Esophagus squamous epithelium (tissue), 5 donors: Measurements from ENCODE around the gene CRYBB1. TPM values are rescaled to one million over a fixed set of nuclear protein-coding genes. Genes with fewer than 3 reads are reported as not detected.

ENCODE experiments used
- DNase-seq: peaks from one replicate; lab custom pipeline; 2025; lab: John Stamatoyannopoulos, UW
- H3K27ac ChIP-seq, 4 donors: fragments of 200-600 bp; sonication (generic); one replicate each; pipeline ENCODE4 v1.5.1; 2016 to 2019; ENCODE audit warnings: mild to moderate bottlenecking in 1 of 4
- H3K27me3 ChIP-seq, 4 donors: fragments of 200-600 bp; sonication (generic); 1 replicate in 3 of 4; 2 replicates in 1 of 4; pipeline versions ENCODE4 v1.5.1 to v1.6.0; 2017 to 2021; ENCODE audit warnings: antibody characterized with exemption in 1 of 4
- H3K36me3 ChIP-seq, 3 donors: fragments of 200-600 bp; sonication (generic); one replicate each; pipeline ENCODE4 v1.5.1; 2016 to 2019
- H3K4me1 ChIP-seq, 3 donors: fragments of 200-600 bp; sonication (generic); one replicate each; pipeline ENCODE4 v1.5.1; 2017 to 2019
- H3K4me3 ChIP-seq, 4 donors: fragments of 200-600 bp; sonication (generic); 1 replicate in 3 of 4; 2 replicates in 1 of 4; pipeline ENCODE4 v1.5.1; 2016 to 2019; ENCODE audit warnings: mild to moderate bottlenecking in 2 of 4, moderate library complexity in 1 of 4
- H3K9me3 ChIP-seq, 3 donors: fragments of 200-600 bp; sonication (generic); one replicate each; pipeline ENCODE4 v1.5.1; 2016 to 2019
- POLR2A ChIP-seq, 4 donors: fragments of 450-650 bp; IDR thresholded peaks; one replicate each; pipeline ENCODE4 v1.6.1; 2017; ENCODE audit warnings: antibody characterized with exemption in 4 of 4, mild to moderate bottlenecking in 4 of 4, moderate library complexity in 3 of 4
- WGBS, 2 donors: methylation state at CpG; one replicate each; pipeline ENCODE4 v1.1.5; 2018; 5-methylcytosine and 5-hydroxymethylcytosine counted together
- intact Hi-C: fragments of 100-400 bp; cut with DNase I; formaldehyde crosslinking; loops from one replicate; pipeline ENCODE4 v1.15.0; 2022
- total RNA-seq, 4 donors: library from RNA; depleted of rRNA; stranded (reverse); fragments of >200 nt; gene quantifications; one replicate each; pipeline ENCODE4 v1.1.0, GENCODE V29; 2016
- TF ChIP-seq, protein P1 (sequence below), 6 experiments: fragments of 450-650 bp in 4 of 6; fragments of 200-600 bp in 2 of 6; sonication (generic) in 2 of 6; IDR thresholded peaks; one replicate each; pipeline ENCODE4 v1.5.1; 2016 to 2019; ENCODE audit warnings: antibody characterized with exemption in 6 of 6, mild to moderate bottlenecking in 4 of 6, moderate library complexity in 4 of 6
- donor health status: DM: yes; HTN: yes; CAD: no.

CRYBB1 gene
- total RNA-seq, 4 donors from 2014 or later, result 0.95 TPM; not detected in 3

DNA sequence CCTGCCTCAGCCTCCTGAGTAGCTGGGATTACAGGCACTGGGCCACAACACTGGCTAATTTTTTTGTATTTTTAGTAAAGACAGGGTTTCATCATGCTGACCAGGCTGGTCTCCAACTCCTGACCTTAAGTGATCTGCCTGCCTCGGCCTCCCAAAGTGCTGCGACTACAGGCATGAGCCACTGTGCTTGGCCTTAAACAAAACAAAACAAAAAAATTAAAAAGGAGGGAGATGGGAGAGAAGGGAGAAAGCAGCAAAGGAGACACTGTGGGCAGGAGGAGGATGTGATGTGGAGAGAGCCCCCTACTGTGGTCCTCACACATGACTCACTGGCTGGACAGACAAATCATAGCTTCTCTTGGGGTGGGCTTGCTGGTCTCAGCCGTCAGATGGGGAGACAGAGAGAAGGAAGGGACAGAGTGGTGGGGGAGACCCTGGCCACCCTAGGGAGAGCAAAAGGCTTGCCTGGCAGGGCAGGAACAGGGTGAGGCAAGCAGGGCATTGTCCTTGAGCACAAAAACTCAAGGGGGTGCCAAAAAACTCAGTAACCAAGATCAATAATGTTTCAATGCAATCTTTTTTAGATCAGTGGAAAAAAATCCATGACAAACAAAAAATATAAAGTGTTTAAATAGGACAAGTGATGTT lies 59.5 kb downstream of the CRYBB1 start:
- TF ChIP-seq, protein P1, sequence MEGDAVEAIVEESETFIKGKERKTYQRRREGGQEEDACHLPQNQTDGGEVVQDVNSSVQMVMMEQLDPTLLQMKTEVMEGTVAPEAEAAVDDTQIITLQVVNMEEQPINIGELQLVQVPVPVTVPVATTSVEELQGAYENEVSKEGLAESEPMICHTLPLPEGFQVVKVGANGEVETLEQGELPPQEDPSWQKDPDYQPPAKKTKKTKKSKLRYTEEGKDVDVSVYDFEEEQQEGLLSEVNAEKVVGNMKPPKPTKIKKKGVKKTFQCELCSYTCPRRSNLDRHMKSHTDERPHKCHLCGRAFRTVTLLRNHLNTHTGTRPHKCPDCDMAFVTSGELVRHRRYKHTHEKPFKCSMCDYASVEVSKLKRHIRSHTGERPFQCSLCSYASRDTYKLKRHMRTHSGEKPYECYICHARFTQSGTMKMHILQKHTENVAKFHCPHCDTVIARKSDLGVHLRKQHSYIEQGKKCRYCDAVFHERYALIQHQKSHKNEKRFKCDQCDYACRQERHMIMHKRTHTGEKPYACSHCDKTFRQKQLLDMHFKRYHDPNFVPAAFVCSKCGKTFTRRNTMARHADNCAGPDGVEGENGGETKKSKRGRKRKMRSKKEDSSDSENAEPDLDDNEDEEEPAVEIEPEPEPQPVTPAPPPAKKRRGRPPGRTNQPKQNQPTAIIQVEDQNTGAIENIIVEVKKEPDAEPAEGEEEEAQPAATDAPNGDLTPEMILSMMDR (IDR thresholded peaks at IDR 0.05), result no peak
- no peak for TF ChIP-seq POLR2A (IDR thresholded peaks at IDR 0.05)
- intact Hi-C loops, result no loop called here
- Histone ChIP-seq H3K9me3 (no peaks in the 10 kb centered on the region), H3K4me3 (no peak overlapping the region), H3K4me1 (peaks cover 0 to 37% (median 4%) of the 10 kb centered on the region in 3 donors), H3K36me3 (no peaks in the 10 kb centered on the region), H3K27ac (no peak overlapping the region), H3K27me3 (no peaks in the 10 kb centered on the region)
- DNase-seq, result no peak
- 74 to 89% methylated on average over 3 of the region's 3 CpGs for WGBS, 2 donors

DNA sequence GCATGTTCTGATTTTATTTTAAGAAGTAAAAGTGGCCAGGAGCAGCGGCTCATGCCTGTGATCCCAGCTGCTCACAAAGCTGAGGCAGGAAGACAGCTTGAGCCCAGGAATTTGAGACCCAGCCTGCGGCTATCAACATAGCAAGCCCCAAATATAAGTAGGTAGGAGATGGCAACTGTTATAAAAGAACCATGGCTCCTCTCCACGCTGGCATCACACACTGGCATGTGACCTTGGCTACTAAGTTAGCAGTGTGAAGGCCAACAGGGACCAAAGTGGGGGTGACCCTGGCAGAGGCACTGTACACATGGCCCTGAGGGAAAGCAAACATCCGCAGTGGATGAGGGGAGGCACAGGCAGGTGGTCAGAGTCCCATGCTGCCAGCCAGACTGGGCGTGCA lies 60.9 kb downstream of the CRYBB1 start:
- 92 to 100% methylated on average over 3 to 5 of the region's 5 CpGs for WGBS, 2 donors
- Histone ChIP-seq H3K27me3 (no peaks in the 10 kb centered on the region), H3K4me3 (no peak overlapping the region), H3K27ac (no peak overlapping the region), H3K9me3 (no peaks in the 10 kb centered on the region), H3K36me3 (no peaks in the 10 kb centered on the region), H3K4me1 (peaks cover 0 to 32% (median 2%) of the 10 kb centered on the region in 3 donors)
- intact Hi-C loops, result no loop called here
- no peak for TF ChIP-seq POLR2A (IDR thresholded peaks at IDR 0.05)
- TF ChIP-seq, protein P1 (IDR thresholded peaks at IDR 0.05), result no peak
- DNase-seq, result no peak

DNA sequence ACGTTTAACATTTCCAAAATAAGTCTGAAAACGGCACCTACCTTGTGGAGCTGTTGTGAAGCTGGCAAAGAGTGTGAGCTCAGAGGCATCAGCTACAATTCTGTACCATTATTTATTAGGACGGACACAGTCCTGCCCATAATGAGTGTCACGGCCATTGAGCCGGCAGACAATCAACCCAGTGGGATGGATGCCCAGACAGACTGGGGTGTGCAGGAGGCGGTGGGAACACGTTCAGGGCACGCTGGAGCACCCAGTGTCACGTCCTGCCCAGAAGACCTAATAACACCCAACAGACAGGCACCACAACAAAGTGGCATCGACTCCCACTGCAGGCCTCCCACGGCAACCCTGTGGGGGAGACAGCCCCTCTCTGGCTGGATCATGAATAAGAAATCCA lies 62.3 kb downstream of the CRYBB1 start:
- TF ChIP-seq POLR2A (IDR thresholded peaks at IDR 0.05), result no peak
- TF ChIP-seq, protein P1 (IDR thresholded peaks at IDR 0.05), result no peak
- Histone ChIP-seq H3K27ac (no peak overlapping the region), H3K27me3 (no peaks in the 10 kb centered on the region), H3K4me3 (no peak overlapping the region), H3K36me3 (no peaks in the 10 kb centered on the region), H3K4me1 (peaks cover 0 to 34% (median 0%) of the 10 kb centered on the region in 3 donors), H3K9me3 (no peaks in the 10 kb centered on the region)
- intact Hi-C loops, result no loop called here
- 42 to 69% methylated on average over 2 to 10 of the region's 11 CpGs for WGBS, 2 donors
- DNase-seq, result no peak

DNA sequence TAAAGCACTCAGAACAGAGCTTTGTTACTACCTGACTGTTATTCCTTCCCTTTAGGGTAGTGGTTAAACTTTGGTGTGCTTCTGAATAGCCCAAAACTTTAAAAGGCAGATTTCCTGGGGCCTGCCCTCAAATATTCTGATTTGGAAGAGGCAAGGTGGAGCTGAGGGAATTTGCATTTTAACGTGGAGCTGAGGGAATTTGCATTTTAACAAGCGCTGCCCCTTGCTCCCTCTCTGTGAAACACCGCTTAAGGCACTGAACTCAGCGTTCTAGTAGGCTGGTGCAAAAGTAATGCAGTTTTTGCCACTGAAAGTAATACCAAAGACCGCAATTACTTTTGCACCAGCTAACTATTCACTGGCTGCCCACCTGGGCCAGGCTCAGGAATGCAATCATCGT lies 62.9 kb downstream of the CRYBB1 start:
- WGBS, 2 donors, result 72 to 75% methylated on average over 5 to 6 of the region's 6 CpGs
- TF ChIP-seq POLR2A (IDR thresholded peaks at IDR 0.05), result no peak
- TF ChIP-seq, protein P1 (IDR thresholded peaks at IDR 0.05), result no peak
- intact Hi-C loops, result no loop called here

DNA sequence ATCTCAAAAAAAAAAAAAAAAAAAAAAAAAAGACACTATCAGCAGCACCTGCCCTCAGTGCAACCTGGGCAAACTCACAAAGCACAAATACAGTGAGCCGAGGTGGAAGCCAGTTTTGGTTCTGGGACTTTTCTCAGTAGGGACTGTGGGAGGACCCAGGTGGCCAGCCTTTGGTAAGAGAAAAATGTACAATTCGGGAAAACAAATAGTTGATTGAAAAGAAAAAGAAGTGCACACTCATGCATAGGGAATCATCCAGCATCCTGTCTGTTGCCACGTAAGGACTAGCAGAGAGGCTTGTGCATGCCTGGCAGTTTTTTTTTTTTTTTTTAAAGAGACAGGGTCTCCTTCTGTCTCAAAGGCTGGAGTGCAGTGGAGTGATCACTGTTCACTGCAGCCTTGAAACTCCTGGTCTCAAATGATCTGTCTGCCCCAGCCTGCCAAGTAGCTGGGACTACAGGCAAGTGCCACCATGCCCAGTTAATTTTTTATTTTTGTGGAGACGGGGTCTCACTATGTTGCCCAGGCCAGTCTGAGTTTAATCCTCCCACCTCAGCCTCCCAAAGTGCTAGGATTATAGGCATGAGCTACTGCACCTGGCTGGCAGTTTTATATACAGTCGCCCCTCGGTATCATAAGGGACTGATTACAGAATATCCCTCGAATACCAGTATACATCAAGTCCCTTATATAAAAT lies 64.6 kb downstream of the CRYBB1 start:
- intact Hi-C loops, result no loop called here
- no peak for TF ChIP-seq POLR2A (IDR thresholded peaks at IDR 0.05)
- TF ChIP-seq, protein P1 (IDR thresholded peaks at IDR 0.05), result no peak
- H3K36me3 ChIP-seq, result no peaks in the 10 kb centered on the region
- no peak overlapping the region for H3K27ac ChIP-seq
- H3K4me1 ChIP-seq, result peaks cover 4 to 53% (median 8%) of the 10 kb centered on the region in 3 donors
- H3K4me3 ChIP-seq, result no peak overlapping the region
- no peak for DNase-seq
- H3K9me3 ChIP-seq, result no peaks in the 10 kb centered on the region
- WGBS, 2 donors, result 36 to 46% methylated on average over 7 of the region's 7 CpGs
- H3K27me3 ChIP-seq, result no peaks in the 10 kb centered on the region

More for the DNA sequence above, 62.9 kb downstream of the CRYBB1 start:
- no peak overlapping the region for H3K4me3 ChIP-seq
- H3K9me3 ChIP-seq, result no peaks in the 10 kb centered on the region
- no peak for DNase-seq
- H3K4me1 ChIP-seq, result peaks cover 0 to 40% (median 0%) of the 10 kb centered on the region in 3 donors
- no peaks in the 10 kb centered on the region for H3K27me3 ChIP-seq
- H3K36me3 ChIP-seq, result no peaks in the 10 kb centered on the region
- H3K27ac ChIP-seq, result no peak overlapping the region
